Loucy (cell line): Measurements from ENCODE around the gene LPP.

Source experiments
- H2AFZ ChIP-seq: fragments of 200-600 bp; sonication (generic); 2 replicates; pipeline ENCODE4 v1.6.0; 2016; ENCODE audit warnings: antibody characterized with exemption, mild to moderate bottlenecking, low read length, moderate library complexity
- H3F3A ChIP-seq: fragments of 200-600 bp; 2 replicates; pipeline ENCODE4 v1.6.0; 2016; ENCODE audit warnings: antibody characterized with exemption, low read depth, mild to moderate bottlenecking
- H3K27me3 ChIP-seq: fragments of 200-600 bp; sonication (generic); 2 replicates; pipeline ENCODE4 v1.6.1; 2014; ENCODE audit warnings: low read length, mild to moderate bottlenecking; ENCODE audit not compliant: insufficient read depth, poor library complexity, severe bottlenecking
- H3K36me3 ChIP-seq: fragments of 200-600 bp; sonication (generic); 2 replicates; pipeline ENCODE4 v1.6.1; 2016; ENCODE audit warnings: low read length; ENCODE audit not compliant: insufficient read depth
- H3K4me1 ChIP-seq: fragments of 200-600 bp; sonication (generic); 2 replicates; pipeline ENCODE4 v1.5.1; 2014; ENCODE audit warnings: low read length, mild to moderate bottlenecking; ENCODE audit not compliant: insufficient read depth, poor library complexity, severe bottlenecking
- H3K4me2 ChIP-seq: fragments of 200-600 bp; sonication (generic); 2 replicates; pipeline ENCODE4 v1.6.0; 2014; ENCODE audit warnings: antibody characterized with exemption, low read length, low read depth, mild to moderate bottlenecking; ENCODE audit not compliant: poor library complexity, severe bottlenecking
- H3K4me3 ChIP-seq: fragments of 200-600 bp; sonication (generic); 2 replicates; pipeline ENCODE4 v1.5.1; 2014; ENCODE audit warnings: low read length, mild to moderate bottlenecking, mixed read lengths; ENCODE audit not compliant: poor library complexity, severe bottlenecking
- H3K79me2 ChIP-seq: fragments of 200-600 bp; sonication (generic); 2 replicates; pipeline ENCODE4 v1.6.1; 2014; ENCODE audit warnings: low read length; ENCODE audit not compliant: insufficient read depth
- H3K9ac ChIP-seq: fragments of 200-600 bp; sonication (generic); 2 replicates; pipeline ENCODE4 v1.6.0; 2014; ENCODE audit warnings: mild to moderate bottlenecking, low read depth, low read length, moderate library complexity; ENCODE audit not compliant: poor library complexity, severe bottlenecking
- H3K9me2 ChIP-seq: fragments of 200-600 bp; sonication (generic); replicated peaks from 2 replicates; pipeline ENCODE4 v1.6.1; 2016; ENCODE audit warnings: low read depth, low read length, mixed read lengths
- H3K9me3 ChIP-seq: fragments of 200-600 bp; sonication (generic); 2 replicates; pipeline ENCODE4 v1.6.1; 2014; ENCODE audit warnings: mild to moderate bottlenecking, antibody characterized with exemption, low read length, low read depth; ENCODE audit not compliant: insufficient read depth
- H4K20me1 ChIP-seq: fragments of 200-600 bp; sonication (generic); 2 replicates; pipeline ENCODE4 v1.6.0; 2014; ENCODE audit warnings: antibody characterized with exemption, low read length, mild to moderate bottlenecking; ENCODE audit not compliant: insufficient read depth, poor library complexity, severe bottlenecking
- EZH2phosphoT487 ChIP-seq: fragments of 200-600 bp; IDR thresholded peaks from 2 replicates; pipeline ENCODE4 v1.6.1; 2018; ENCODE audit warnings: antibody characterized with exemption, mild to moderate bottlenecking, moderate library complexity, borderline replicate concordance
- TF ChIP-seq, protein P1 (sequence below): fragments of 200-600 bp; sonication (generic); conservative IDR thresholded peaks from 2 replicates; pipeline ENCODE4 v1.5.1; 2014; ENCODE audit warnings: mild to moderate bottlenecking, antibody characterized with exemption, low read length

Gene LPP

DNA sequence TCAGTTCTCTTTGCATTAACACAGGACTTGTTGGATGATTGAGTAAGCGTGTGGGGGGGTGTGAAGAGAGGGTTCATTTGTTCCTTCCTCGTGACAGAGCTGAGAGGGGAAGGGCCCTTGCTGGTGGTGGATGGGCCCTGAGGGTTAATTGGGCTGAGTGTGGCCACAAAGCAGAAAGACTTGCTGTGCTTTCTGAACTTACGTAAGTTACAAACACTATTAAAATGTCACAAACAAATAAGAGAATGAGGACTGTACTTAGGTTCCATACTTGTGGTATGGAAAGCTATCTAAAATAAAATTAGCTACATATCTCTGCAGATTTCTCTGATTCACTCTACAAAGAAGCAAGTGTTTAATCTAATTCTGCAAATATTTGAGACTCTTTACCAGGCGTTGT is 231.3 kb downstream of the LPP start:
- Histone ChIP-seq H3K27me3 (no peaks in the 10 kb centered on the region), H3K9ac (no peak overlapping the region), H3K79me2 (no peaks in the 10 kb centered on the region; the same call in 1 of the 2 replicates), H4K20me1 (no peaks in the 10 kb centered on the region), H3K4me3 (no peak overlapping the region), H3F3A (no peaks in the 10 kb centered on the region), H3K9me2 (no peaks in the 10 kb centered on the region), H3K9me3 (no peaks in the 10 kb centered on the region), H3K4me1 (peaks cover 12% of the 10 kb centered on the region), H2AFZ (no peak overlapping the region), H3K4me2 (no peak overlapping the region), H3K36me3 (no peaks in the 10 kb centered on the region)
- TF ChIP-seq EZH2phosphoT487 = no peak
- TF ChIP-seq, protein P1, sequence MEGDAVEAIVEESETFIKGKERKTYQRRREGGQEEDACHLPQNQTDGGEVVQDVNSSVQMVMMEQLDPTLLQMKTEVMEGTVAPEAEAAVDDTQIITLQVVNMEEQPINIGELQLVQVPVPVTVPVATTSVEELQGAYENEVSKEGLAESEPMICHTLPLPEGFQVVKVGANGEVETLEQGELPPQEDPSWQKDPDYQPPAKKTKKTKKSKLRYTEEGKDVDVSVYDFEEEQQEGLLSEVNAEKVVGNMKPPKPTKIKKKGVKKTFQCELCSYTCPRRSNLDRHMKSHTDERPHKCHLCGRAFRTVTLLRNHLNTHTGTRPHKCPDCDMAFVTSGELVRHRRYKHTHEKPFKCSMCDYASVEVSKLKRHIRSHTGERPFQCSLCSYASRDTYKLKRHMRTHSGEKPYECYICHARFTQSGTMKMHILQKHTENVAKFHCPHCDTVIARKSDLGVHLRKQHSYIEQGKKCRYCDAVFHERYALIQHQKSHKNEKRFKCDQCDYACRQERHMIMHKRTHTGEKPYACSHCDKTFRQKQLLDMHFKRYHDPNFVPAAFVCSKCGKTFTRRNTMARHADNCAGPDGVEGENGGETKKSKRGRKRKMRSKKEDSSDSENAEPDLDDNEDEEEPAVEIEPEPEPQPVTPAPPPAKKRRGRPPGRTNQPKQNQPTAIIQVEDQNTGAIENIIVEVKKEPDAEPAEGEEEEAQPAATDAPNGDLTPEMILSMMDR = no peak

DNA sequence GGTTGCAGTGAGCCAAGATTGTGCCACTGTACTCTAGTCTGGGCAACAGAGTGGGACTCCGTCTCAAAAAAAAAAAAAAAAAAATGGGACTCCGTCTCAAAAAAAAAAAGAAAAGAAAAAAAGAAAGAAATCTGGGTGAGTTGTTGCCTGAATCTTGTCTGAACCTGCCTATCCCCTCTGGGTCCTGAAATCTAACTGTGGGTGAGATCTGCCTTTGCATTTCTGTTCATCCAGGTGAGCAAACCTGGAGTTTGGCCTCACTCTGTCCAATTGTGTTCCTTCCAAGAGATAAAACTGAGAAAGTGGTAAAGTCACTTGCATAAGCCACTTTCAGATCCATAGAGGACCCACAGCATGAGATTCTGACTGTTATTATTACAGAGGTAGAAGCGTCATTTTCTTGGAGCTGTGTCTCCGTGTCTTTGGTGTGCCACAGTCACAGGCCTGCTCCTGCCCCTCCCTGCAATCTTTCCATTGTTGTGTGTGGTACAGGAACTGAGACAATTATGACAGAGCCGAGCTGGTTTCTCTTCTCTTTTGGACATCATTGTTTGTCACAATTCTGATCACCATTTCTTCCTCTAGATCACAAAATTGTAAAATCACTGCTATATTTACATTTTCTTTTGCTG is 235.9 kb downstream of the LPP start:
- no peak for TF ChIP-seq EZH2phosphoT487
- TF ChIP-seq, protein P1 = no peak
- no peaks in the 10 kb centered on the region; the same call in 1 of the 2 replicates for H3K79me2 ChIP-seq
- no peak overlapping the region for H3K4me2 ChIP-seq
- no peaks in the 10 kb centered on the region for H3K27me3 ChIP-seq
- no peaks in the 10 kb centered on the region for H3K36me3 ChIP-seq
- H3K9me3 ChIP-seq = no peaks in the 10 kb centered on the region
- H3K4me1 ChIP-seq = peaks cover 12% of the 10 kb centered on the region
- no peak overlapping the region for H3K4me3 ChIP-seq
- no peaks in the 10 kb centered on the region for H4K20me1 ChIP-seq
- no peak overlapping the region for H2AFZ ChIP-seq
- no peaks in the 10 kb centered on the region for H3F3A ChIP-seq
- H3K9me2 ChIP-seq = no peaks in the 10 kb centered on the region
- H3K9ac ChIP-seq = no peak overlapping the region

DNA sequence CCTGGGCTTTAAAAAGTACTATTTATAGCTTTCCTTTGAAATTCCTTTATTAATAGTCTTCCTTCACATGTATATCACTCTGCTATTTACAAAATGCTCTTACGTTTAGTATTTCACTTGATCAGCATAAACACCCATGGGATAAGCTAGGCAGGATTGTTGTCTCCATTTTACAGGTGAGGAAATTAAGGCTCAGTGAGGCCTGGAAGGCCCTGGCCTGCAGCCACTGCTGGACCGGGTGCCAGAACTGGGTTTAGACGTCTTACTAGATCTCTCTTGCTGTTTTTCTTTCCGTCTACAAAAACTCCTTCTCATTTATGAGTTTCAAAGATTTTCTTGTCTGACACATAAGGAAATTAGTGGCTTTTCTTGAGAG is 236.4 kb downstream of the LPP start:
- Histone ChIP-seq H3K9me3 (no peaks in the 10 kb centered on the region), H3K9ac (no peak overlapping the region), H3K79me2 (no peaks in the 10 kb centered on the region; the same call in 1 of the 2 replicates), H3K4me1 (peaks cover 12% of the 10 kb centered on the region), H3K4me2 (no peak overlapping the region), H3K4me3 (no peak overlapping the region), H3K9me2 (no peaks in the 10 kb centered on the region), H4K20me1 (no peaks in the 10 kb centered on the region), H3K36me3 (no peaks in the 10 kb centered on the region), H2AFZ (no peak overlapping the region), H3F3A (no peaks in the 10 kb centered on the region), H3K27me3 (no peaks in the 10 kb centered on the region)
- TF ChIP-seq, protein P1 = no peak
- TF ChIP-seq EZH2phosphoT487 = no peak
